Common myeloid progenitor, CD34-positive (primary cell): ENCODE data around the gene SLC36A1.
A peak's percentile ranks its signal among the peaks of the same experiment; 100 is the strongest.

ENCODE experiments used
- CTCF ChIA-PET: fragments of 350-600 bp; sonication (Branson Sonifier 250); formaldehyde crosslinking; loops from one replicate; lab custom pipeline; 2021; ENCODE audit warnings: antibody characterized with exemption; lab: Charles Lee
- POLR2A ChIA-PET: fragments of 350-600 bp; sonication (Branson Sonifier 250); formaldehyde crosslinking; loops from one replicate; lab custom pipeline; 2021; ENCODE audit warnings: antibody characterized with exemption; lab: Charles Lee
- DNase-seq, 3 donors: peaks; one replicate each; pipeline versions ENCODE4 v3.0.0 to v3.0.0-alpha.2; 2013
- H3K27ac ChIP-seq, 2 experiments: 1 replicate in 1 of 2; 2 replicates in 1 of 2; pipeline ENCODE4 v1.7.0; 2013; ENCODE audit warnings: inconsistent platforms in 2 of 2, low read length in 2 of 2, mild to moderate bottlenecking in 2 of 2, low read depth in 1 of 2, moderate library complexity in 1 of 2; ENCODE audit not compliant: severe bottlenecking in 2 of 2, insufficient read depth in 1 of 2, poor library complexity in 1 of 2
- H3K27me3 ChIP-seq, 5 experiments: replicated peaks in 2 of 5; 1 replicate in 3 of 5; 2 replicates in 2 of 5; pipeline versions ENCODE4 v1.6.1 to v1.7.0; 2013; ENCODE audit warnings: low read length in 4 of 5, mild to moderate bottlenecking in 2 of 5, moderate library complexity in 2 of 5, inconsistent platforms in 1 of 5; ENCODE audit not compliant: insufficient read depth in 5 of 5, control insufficient read depth in 4 of 5
- H3K36me3 ChIP-seq, 4 experiments: 1 replicate in 2 of 4; 2 replicates in 2 of 4; pipeline versions ENCODE4 v1.6.1 to v1.7.0; 2013; ENCODE audit warnings: low read length in 3 of 4, control low read depth in 1 of 4, mild to moderate bottlenecking in 1 of 4; ENCODE audit not compliant: control insufficient read depth in 4 of 4, insufficient read depth in 4 of 4
- H3K4me1 ChIP-seq, 4 experiments: 1 replicate in 3 of 4; 2 replicates in 1 of 4; pipeline versions ENCODE4 v1.6.1 to v1.7.1; 2013; ENCODE audit warnings: low read length in 3 of 4, mild to moderate bottlenecking in 3 of 4, control low read depth in 1 of 4, inconsistent platforms in 1 of 4, moderate library complexity in 1 of 4; ENCODE audit not compliant: control insufficient read depth in 4 of 4, insufficient read depth in 4 of 4; ENCODE audit errors: control extremely low read depth in 1 of 4
- H3K4me3 ChIP-seq, 7 experiments: 1 replicate in 4 of 7; 2 replicates in 3 of 7; pipeline versions ENCODE4 v1.5.1 to v1.7.0; 2013; ENCODE audit warnings: mild to moderate bottlenecking in 7 of 7, low read length in 6 of 7, moderate library complexity in 6 of 7, inconsistent platforms in 2 of 7, low read depth in 2 of 7, control low read depth in 1 of 7; ENCODE audit not compliant: insufficient read depth in 4 of 7, control insufficient read depth in 1 of 7; ENCODE audit errors: extremely low read depth in 1 of 7
- H3K9me3 ChIP-seq, 5 experiments: 1 replicate in 4 of 5; 2 replicates in 1 of 5; pipeline versions ENCODE4 v1.6.1 to v1.7.1; 2013; ENCODE audit warnings: low read length in 4 of 5, mild to moderate bottlenecking in 2 of 5, inconsistent platforms in 1 of 5, low read depth in 1 of 5, moderate library complexity in 1 of 5; ENCODE audit not compliant: control insufficient read depth in 4 of 5, insufficient read depth in 2 of 5; ENCODE audit errors: control extremely low read depth in 1 of 5
- WGBS: methylation state at CpG from one replicate; pipeline ENCODE4 v1.1.5; 2013; ENCODE audit not compliant: insufficient coverage; 5-methylcytosine and 5-hydroxymethylcytosine counted together

SLC36A1 gene

DNA sequence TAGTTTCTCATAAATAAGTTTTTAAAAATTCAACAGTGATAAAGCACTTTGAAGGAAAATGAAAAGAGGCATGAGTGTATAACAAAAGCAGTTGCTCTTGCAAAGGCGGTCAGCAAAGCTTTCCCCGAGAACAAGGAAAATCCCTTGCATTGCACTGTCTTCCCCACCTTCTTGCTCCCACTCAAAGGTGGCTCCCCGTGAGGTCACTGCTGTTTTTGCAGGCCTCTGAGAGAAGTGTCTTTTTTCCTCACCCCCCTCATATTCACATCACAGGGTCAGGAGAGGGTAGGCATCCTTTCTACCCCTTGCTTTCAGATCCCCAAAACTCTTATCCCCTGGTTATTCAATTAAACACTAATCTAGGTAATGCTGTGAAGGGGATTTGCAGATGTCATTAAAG lies 15.2 kb upstream of the SLC36A1 start:
- H3K4me3 ChIP-seq, result no peak overlapping the region
- H3K4me1 ChIP-seq, result no peaks in the 10 kb centered on the region
- no peaks in the 10 kb centered on the region for H3K36me3 ChIP-seq
- POLR2A ChIA-PET, result no interaction called here
- WGBS, result 100% methylated on average over 2 of the region's 3 CpGs
- DNase-seq, result no peak
- no peak overlapping the region for H3K27ac ChIP-seq
- CTCF ChIA-PET, result no interaction called here
- H3K9me3 ChIP-seq, result peaks cover 0 to 1% (median 0%) of the 10 kb centered on the region in 5 experiments
- peaks cover 0 to 2% (median 0%) of the 10 kb centered on the region in 5 experiments for H3K27me3 ChIP-seq

DNA sequence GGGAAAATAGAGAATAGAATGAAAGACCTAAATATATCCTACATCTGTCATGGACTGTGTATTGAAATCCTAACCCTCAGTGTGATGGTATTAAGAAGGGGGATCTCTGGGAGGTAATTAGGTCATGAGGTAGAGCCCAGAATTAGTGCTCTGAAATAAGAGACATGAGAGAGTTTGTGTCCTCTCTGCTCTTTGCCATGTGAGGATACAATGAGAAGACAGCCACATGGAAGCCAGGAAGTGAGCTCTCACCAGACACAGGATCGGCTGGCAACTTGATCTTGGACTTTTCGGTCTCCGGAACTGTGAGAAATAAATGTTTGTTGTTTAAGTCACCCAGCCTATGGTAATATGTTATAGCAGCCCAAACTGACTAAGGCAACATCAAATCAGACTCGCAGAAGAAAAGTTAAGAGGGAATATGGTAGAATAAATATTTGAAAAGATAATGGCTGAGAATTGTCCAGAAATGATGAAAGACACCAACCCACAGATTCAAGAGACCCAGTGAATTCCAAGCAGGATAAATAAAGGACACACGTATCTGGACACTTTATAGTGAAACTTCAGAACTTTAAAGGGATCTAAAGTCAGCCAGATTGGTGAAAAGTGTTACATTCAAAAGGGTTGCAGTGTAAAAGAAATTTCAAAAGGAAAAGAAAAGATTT lies 12.7 kb upstream of the SLC36A1 start:
- 95% methylated on average over 4 of the region's 5 CpGs for WGBS
- peaks cover 0 to 2% (median 0%) of the 10 kb centered on the region in 5 experiments for H3K27me3 ChIP-seq
- CTCF ChIA-PET, result no interaction called here

DNA sequence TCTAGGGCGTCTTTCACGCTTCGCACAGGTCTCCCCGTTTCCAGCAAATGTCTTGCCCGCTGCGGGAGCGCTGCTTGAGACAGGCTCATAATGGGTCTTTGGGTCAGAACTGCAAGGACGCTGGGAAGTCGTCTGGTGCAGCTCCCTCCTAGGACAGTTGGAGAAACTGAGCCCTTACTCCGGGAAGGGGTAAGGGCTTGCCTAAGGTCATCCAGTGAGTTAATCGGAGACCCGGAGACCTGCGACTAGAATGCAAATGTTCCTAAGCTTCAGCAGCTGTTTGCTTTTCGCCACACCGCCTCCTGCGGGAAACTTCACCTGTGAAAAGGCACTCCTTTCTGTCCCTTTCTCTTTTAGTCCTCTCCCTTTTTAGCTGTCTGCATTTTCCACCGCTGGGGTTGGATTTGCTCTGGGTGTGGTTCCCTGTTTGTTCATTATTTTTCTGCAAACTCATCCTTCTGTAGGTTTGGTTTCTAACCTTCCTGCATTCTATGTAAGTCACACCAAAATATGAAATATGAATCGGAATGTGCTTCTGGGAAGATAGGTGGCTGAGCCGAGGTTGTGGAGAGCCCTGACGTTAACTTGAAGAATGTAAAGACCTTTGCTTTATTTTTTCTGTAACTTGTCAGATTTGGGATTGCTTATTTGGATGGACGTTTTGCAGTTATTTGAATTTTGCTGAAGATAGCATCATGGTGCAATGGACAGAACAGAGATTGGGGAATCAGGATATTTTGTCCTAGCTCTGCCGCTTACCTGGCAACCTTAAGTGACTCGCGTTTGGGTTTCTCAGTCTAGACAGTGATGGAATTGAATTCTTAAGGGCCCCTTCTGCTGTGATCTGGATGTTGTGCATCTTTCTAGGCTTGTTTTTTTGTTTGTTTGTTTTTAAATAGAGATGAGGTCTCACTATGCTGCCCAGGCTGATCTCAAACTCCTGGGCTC lies 909 bp downstream of the SLC36A1 start:
- 5% methylated on average over 20 of the region's 24 CpGs for WGBS
- CTCF ChIA-PET, result interaction anchor here (0.6 to 4.4 kb wide), 18 partner anchors 8 to 292 kb away, joined by 3 to 39 read pairs (median 4); no protein-coding TSS in a partner anchor
- H3K36me3 ChIP-seq, result peaks cover 0 to 2% (median 0%) of the 10 kb centered on the region in 4 experiments
- peak overlapping the region in 1 of 2 experiments; percentile 44 for H3K27ac ChIP-seq
- no peaks in the 10 kb centered on the region for H3K9me3 ChIP-seq
- peak overlapping the region; percentile 47 to 86 (median 79) for H3K4me3 ChIP-seq
- POLR2A ChIA-PET, result no interaction called here
- DNase-seq, result peak; percentile 25 to 69 (median 69)
- peaks cover 0 to 2% (median 0%) of the 10 kb centered on the region in 5 experiments for H3K27me3 ChIP-seq
- H3K4me1 ChIP-seq, result peaks cover 2 to 14% (median 11%) of the 10 kb centered on the region in 4 experiments

More for the DNA sequence above, 12.7 kb upstream of the SLC36A1 start:
- DNase-seq, result no peak
- Histone ChIP-seq H3K27ac (no peak overlapping the region), H3K4me1 (no peaks in the 10 kb centered on the region), H3K36me3 (no peaks in the 10 kb centered on the region), H3K9me3 (peaks cover 0 to 2% (median 0%) of the 10 kb centered on the region in 5 experiments), H3K4me3 (no peak overlapping the region)
- POLR2A ChIA-PET, result no interaction called here

- ChIA-PET CTCF (interaction anchor here (0.5 to 2.7 kb wide), 5 partner anchors 10 to 1237 kb away, joined by 3 to 8 read pairs (median 4); no protein-coding TSS in a partner anchor), POLR2A (no interaction called here)
- H3K9me3 ChIP-seq, result no peaks in the 10 kb centered on the region
- 100% methylated on average over 2 of the region's 7 CpGs for WGBS
- no peak overlapping the region for H3K4me3 ChIP-seq
- H3K27ac ChIP-seq, result peak overlapping the region in 1 of 2 experiments; percentile 39
- peaks cover 2 to 14% (median 11%) of the 10 kb centered on the region in 4 experiments for H3K4me1 ChIP-seq
- H3K36me3 ChIP-seq, result peaks cover 0 to 2% (median 0%) of the 10 kb centered on the region in 4 experiments
- DNase-seq, result no peak
- peaks cover 0 to 2% (median 0%) of the 10 kb centered on the region in 5 experiments for H3K27me3 ChIP-seq
Observed at GRCh38 chr5:151449297-151449696, 1.9 kb downstream of the SLC36A1 start.

- Histone ChIP-seq H3K4me3 (no peak overlapping the region), H3K4me1 (peaks cover 2 to 14% (median 11%) of the 10 kb centered on the region in 4 experiments), H3K9me3 (no peaks in the 10 kb centered on the region), H3K27ac (no peak overlapping the region), H3K27me3 (peaks cover 0 to 2% (median 0%) of the 10 kb centered on the region in 5 experiments), H3K36me3 (peaks cover 0 to 2% (median 0%) of the 10 kb centered on the region in 4 experiments)
- CTCF ChIA-PET, result interaction anchor here (0.9 to 1.2 kb wide), 2 partner anchors 11 to 208 kb away, joined by 3 to 4 read pairs; no protein-coding TSS in a partner anchor
- DNase-seq, result no peak
- 100% methylated on average over 3 of the region's 5 CpGs for WGBS
- POLR2A ChIA-PET, result no interaction called here
Observed at GRCh38 chr5:151449839-151450238, 2.4 kb downstream of the SLC36A1 start.

GRCh38 chr5:151450605-151451004 lies 3.2 kb downstream of the SLC36A1 start:
- ChIA-PET POLR2A (no interaction called here), CTCF (interaction anchor here (1.3 kb wide), 1 partner anchor 56 kb away, joined by 3 read pairs; no protein-coding TSS in a partner anchor)
- Histone ChIP-seq H3K4me1 (peaks cover 2 to 14% (median 11%) of the 10 kb centered on the region in 4 experiments), H3K4me3 (no peak overlapping the region), H3K27me3 (peaks cover 0 to 2% (median 0%) of the 10 kb centered on the region in 5 experiments), H3K9me3 (no peaks in the 10 kb centered on the region), H3K27ac (no peak overlapping the region), H3K36me3 (peaks cover 0 to 2% (median 0%) of the 10 kb centered on the region in 4 experiments)
- 100% methylated on average over 3 of the region's 3 CpGs for WGBS
- no peak for DNase-seq
